ENCODE measurements around the gene HNRNPC.

Gene HNRNPC

GRCh38 chr14:21210023-21210422, 59.2 kb downstream of the HNRNPC start:
- DNase-seq: no peak

GRCh38 chr14:21209185-21209584, 60.1 kb downstream of the HNRNPC start:
- DNase-seq: no peak

GRCh38 chr14:21208554-21208953, 60.7 kb downstream of the HNRNPC start:
- no peak for DNase-seq

GRCh38 chr14:21206753-21207684, 62.2 kb downstream of the HNRNPC start:
- DNase-seq: no peak

GRCh38 chr14:21205678-21206581, 63.3 kb downstream of the HNRNPC start:
- no peak for DNase-seq

- DNase-seq: no peak
These were observed 64.1 kb downstream of the HNRNPC start for GRCh38 chr14:21205026-21205677.

GRCh38 chr14:21204167-21205025, 64.8 kb downstream of the HNRNPC start:
- DNase-seq: no peak

- no peak for DNase-seq
These were observed 65.6 kb downstream of the HNRNPC start for GRCh38 chr14:21203470-21204166.

GRCh38 chr14:21202463-21203358, 66.5 kb downstream of the HNRNPC start:
- no peak for DNase-seq

- no peak for DNase-seq
These were observed 67.3 kb downstream of the HNRNPC start for GRCh38 chr14:21201732-21202462.

GRCh38 chr14:21200752-21201461, 68.3 kb downstream of the HNRNPC start:
- DNase-seq: no peak

GRCh38 chr14:21199611-21200560, 69.4 kb downstream of the HNRNPC start:
- DNase-seq: no peak

GRCh38 chr14:21197418-21198205, 71.6 kb downstream of the HNRNPC start:
- DNase-seq: no peak

GRCh38 chr14:21194597-21194996, 74.6 kb downstream of the HNRNPC start:
- no peak for DNase-seq

GRCh38 chr14:21192875-21193535, 76.2 kb downstream of the HNRNPC start:
- no peak for DNase-seq

- no peak for DNase-seq
These were observed 76.8 kb downstream of the HNRNPC start for GRCh38 chr14:21192447-21192822.
